Activated CD4-positive, alpha-beta T cell treated with anti-CD3 and anti-CD28 coated beads, Interleukin-2, amount 50 U/mL, for 1 hour (primary cell): ENCODE data around the gene RABAC1.

Source experiments
- DNase-seq: peaks from one replicate; pipeline ENCODE4 v3.0.0-alpha.2; 2020

The RABAC1 gene

GRCh38 chr19:41988947-41989346, 29.8 kb upstream of the RABAC1 start:
- DNase-seq, result no peak

GRCh38 chr19:41987141-41987860, 28.2 kb upstream of the RABAC1 start:
- no peak for DNase-seq

DNA sequence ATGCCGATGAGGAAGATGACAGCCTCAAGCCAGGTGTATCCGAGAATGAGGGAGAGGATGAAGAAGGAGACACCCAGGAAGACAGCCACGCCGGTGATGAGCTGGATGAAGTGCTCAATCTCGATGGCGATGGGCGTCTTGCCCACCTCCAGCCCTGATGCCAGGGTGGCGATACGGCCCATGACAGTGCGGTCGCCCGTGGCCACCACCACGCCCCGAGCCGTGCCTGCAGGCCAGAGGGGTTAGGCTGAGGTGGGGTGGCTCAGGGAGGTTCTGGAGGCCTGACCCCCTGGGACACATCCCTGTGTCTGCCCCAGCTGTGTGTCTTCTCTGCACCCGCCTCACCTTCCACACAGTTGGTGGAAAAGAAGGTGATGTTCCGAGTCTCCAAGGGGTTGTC, 25.8 kb upstream of the RABAC1 start:
- DNase-seq, result no peak

GRCh38 chr19:41981724-41982123, 22.6 kb upstream of the RABAC1 start:
- DNase-seq, result no peak

DNA sequence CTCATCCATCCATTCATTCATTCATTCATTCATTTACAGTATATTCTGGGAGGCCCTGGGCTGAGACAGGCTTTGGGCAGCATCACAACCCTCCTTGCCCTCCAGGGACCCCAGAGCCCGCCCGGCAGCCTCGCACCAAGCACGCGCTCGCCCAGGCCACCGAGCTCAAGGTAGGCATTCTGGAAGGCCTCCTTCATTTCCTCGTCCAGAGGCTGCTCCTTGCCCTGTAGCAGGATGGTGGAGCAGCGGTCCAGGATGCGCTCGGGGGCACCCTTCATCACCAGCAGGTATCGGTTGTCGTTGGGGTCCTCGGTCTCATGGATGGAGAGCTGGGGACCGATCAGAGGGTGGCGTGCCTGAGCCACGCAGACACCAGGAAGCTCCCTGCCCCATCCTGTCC, 19.3 kb upstream of the RABAC1 start:
- DNase-seq, result no peak

DNA sequence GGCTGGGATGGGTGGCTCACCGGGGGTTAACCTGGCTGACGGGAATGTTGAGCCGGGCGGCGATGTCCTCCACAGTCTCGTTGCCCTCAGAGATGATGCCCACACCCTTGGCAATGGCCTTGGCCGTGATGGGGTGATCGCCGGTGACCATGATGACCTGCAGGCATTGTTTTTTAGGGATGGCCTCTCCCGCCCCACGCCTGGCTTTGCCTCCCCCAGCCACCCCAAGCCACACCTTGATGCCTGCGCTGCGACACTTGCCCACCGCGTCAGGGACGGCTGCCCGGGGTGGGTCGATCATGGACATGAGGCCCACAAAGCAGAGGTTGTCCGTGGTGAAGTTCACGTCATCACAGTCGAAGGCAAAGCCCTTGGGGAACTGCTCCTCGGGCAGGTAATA, 18.8 kb upstream of the RABAC1 start:
- no peak for DNase-seq

- DNase-seq, result no peak
Measured at GRCh38 chr19:41974652-41975051, 15.5 kb upstream of the RABAC1 start.

DNA sequence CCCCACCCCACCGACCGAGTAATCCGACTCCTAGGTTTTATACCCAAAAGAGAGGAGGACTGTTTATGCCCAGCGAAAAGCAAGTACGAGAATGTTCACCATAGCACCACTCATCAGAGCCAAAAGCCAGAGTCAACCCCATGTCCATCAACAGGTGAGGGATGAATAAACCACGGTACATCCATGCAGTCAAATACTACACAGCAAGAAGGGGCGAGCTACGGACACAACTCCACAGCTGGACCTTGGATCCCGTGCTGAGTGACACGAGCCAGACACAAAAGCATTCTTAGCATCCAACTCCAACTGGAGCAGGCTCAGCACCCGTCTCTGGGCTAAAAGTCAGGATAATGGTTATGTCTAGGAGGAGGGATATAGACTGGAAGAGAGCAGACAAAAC, 12.2 kb upstream of the RABAC1 start:
- DNase-seq, result no peak

GRCh38 chr19:41969772-41970458, 10.8 kb upstream of the RABAC1 start:
- no peak for DNase-seq

- DNase-seq, result no peak
Measured at GRCh38 chr19:41968751-41969595, 9.9 kb upstream of the RABAC1 start.

DNA sequence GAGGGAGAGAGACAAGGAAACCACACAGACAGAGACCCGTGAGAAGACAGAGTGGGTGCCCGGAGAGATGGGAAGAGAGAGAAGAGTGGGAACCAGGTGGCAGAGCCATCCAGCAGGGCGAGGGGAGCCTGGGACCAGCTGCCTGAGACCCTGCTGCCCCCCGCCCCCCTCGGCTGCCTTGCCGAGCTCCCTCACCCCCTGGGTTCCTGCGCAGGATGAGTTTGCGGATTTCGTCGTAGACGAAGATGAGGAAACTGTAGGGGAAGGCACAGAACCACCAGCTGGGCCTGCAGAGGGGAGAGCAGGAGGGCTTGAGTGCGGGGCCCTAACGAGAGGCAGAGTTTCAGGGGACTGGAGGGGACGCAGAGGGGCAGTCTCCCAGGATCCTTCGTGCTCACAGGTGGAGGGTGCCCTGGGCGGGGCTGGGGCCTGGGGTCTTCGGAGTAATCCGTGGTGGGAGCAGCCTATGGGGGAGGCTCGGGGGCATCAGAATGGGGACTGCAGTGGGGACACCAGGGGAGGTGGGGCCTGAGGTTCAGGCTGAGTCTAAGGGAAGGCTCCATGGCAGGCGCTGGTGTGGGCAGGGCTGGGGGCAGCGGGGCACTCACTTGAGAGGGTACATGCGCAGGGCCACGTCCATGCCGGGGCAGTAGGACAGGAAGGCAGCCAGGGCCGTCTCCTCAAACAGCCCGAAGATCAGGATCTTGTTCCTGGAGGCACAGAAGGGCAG, 8.1 kb upstream of the RABAC1 start:
- DNase-seq, result no peak

DNA sequence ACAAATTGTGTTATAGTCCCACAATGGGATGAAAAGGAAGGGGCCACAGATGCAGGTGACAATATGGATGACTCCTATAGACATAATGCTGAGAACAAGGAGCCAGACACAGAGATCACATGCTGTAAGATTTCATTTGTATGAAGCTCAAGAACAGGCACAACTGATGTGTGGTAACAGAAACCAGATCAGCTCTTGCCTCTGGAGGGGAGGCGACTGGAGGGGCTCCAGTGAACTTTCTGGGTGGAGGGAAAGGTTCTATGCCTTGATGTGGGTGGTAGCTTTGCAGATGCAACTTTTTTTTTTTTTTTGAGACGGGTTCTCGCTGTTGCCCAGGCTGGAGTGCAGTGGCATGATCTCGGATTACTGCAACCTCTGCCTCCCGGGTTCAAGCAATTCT, 6.0 kb upstream of the RABAC1 start:
- no peak for DNase-seq

GRCh38 chr19:41960973-41961372, 1.9 kb upstream of the RABAC1 start:
- DNase-seq, result no peak

- DNase-seq, result peak; percentile 82
Measured at GRCh38 chr19:41958367-41959055, 610 bp downstream of the RABAC1 start.

DNA sequence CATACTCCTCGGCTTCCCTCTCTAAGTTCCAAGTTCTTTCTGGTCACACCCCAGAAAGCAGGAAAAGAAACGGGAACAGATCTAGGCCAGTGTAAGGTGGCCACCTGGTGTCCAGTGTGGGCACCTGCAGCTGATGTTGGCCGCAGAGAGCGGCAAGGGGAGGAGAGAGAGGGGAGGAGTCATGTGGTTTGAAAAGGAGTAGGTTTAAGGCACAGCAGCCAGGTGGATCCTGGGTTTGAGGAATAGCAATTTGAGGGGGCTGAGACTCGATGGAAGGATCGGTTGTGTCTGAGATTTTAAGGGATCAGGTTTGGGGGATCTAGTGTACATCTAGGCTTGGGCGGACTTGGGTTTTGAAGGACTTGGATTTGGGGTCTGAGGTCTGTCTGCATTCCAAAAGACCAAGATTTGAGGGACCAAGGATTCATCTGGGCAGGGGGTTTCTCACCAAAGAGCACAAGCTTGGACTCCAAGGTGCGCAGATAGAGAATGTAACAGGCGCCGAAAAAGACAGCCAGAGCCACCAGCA, 1.2 kb downstream of the RABAC1 start:
- DNase-seq, result no peak

DNA sequence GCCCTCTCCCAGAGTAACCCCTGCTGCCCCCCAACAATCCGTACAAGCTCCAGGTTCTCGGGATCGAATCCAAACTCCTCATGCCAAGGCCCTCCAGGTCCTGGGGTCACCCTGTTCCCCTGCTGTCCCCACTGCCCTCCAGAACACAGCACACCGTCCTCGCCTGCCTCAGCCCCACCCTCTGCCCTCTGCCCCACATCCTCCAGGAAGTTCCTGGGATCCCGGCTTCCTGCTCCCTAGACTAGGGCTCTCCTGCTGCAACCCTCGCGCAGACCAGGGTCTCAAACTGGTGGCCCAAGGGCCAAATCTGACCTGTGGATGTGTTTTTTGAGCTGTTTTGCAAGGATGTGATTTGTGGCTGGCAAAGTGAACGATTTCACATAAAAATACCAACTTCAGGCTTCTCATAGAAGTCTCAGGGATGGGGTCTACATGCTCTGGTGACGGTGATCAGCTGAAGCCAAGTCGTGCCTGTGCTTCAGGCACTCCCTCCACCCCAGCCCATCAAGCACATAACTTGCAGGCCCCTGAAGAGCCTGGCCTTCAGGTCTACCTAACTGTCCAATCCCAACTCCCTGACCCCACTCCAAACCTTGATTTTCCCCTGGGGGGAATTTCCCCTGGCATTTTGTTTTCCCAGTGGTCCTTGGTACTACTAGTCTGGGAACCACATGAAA, 1.8 kb downstream of the RABAC1 start:
- no peak for DNase-seq

DNA sequence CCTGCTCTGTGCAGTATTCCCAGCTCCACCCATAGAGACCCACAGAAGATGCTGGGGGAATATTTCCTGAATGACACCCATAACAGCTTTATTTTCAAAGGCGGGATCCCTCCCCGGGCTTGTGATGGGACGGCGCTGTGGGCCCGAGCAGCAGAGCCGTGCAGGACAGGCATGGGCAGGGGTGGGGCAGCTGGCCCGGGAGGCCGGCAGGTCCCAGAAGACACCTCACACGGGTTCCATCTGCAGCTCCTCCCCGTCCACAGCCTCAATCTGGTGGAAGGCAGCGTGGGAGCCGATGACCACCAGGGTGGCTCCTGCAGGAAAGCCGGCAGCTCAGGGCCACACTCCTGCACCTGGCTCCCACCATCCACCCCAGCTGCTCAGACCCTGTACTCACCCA, 2.5 kb downstream of the RABAC1 start:
- DNase-seq, result no peak

- DNase-seq, result no peak
Measured at GRCh38 chr19:41955521-41955920, 3.6 kb downstream of the RABAC1 start.

DNA sequence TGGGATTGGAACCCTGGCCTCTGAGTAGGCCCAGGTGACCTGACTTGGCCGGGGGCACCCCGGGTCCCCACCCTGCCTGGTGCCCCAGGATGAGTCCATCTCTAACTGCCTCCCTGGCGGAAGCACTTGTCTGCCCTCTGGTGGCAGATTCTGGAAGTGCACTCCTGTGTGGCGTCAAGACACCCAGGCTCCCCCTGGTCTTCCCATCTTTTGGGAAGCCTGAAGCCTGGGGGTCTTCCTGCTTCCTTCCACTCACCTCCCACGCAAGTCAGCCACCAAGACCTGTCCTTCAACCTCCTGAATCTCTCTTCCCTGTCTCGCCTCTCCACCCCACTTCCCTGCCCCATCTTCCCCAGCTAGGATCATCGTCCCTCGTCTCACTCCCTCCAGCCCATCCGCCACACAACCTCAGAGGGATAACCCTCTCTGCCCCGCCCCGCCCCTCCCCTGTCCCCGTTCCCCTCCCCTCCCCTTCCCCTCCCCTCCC, 7.4 kb downstream of the RABAC1 start:
- DNase-seq, result peak; percentile 90

DNA sequence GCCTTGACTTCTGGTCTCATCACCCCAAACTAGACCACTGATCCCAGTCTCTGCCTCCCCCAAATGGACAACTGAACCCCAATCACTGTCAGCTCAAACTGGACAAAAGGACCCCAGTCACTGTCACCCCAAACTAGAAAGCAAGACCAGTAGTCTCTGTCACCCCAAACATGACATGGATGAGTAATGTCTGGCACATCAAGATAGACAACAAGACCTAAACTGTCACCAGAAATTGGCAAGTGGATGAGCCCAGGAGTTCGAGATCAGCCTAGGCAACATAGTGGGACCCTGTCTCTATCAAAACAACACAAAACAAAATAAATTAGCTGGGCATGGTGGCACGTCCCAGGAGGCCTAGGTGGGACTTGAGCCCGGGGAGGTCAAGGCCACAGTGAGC, 12.0 kb downstream of the RABAC1 start:
- DNase-seq, result no peak

DNA sequence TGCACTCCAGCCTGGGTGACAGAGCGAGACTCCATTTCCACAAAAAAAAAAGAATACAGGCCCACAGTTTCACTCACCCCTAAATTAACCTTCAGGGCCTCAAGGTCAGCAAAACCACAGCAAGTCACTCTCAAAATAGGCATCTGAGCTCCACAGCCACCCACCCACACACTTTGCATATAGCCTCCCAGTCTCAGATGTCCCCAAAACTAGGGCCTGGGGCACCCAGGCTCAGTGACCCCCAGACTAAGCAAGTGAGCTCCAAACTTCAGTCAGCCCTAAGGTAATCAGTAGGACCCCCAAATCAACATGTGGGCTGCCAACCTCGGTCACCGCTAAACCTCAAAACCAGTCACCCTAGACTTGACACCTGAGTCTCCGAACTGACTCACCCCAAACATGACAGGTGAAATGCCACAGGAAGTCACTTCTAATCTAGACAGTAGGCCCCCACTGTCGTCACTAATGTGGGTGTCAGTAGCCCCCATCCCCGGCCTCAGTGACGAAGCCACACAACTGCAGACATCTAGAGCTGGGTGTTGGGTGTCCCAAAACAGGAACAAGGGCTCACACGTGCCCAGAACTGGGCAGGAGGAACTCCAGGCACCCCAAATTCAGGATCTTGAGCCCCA, 13.9 kb downstream of the RABAC1 start:
- DNase-seq, result peak; percentile 86
